ENCODE results near the gene YIF1A.

The YIF1A gene

GRCh38 chr11:66247801-66248200 is 41.1 kb downstream of the YIF1A start:
- Histone ChIP-seq H3K4me1 (ENCODE audit: control insufficient read depth, insufficient read depth, low read length) (no peaks in the 10 kb centered on the region), H3K36me3 (ENCODE audit: control insufficient read depth in 2 of 2, insufficient read depth in 1 of 2, low read length in 2 of 2) (peaks cover 0 to 15% of the 10 kb centered on the region in 2 experiments; a peak in 1 of 3 replicates), H3K4me3 (ENCODE audit: low read depth, low read length) (no peak overlapping the region), H3K27ac (ENCODE audit: extremely low read depth, low read depth, low read length) (no peak overlapping the region), H3K9me3 (ENCODE audit: control insufficient read depth, insufficient read depth, low read depth, low read length) (no peaks in the 10 kb centered on the region)
- ChIA-PET POLR2A (interaction anchor here (0.5 to 0.7 kb wide), 2 partner anchors 8 to 321 kb away, joined by 3 read pairs; no protein-coding TSS in a partner anchor), CTCF (interaction anchor here (0.5 kb wide), 1 partner anchor 263 kb away, joined by 3 read pairs; the partner anchor contains the start of gene BBS1)
- TF ChIP-seq ZNF184 (tag by site-specific recombination; IDR thresholded peaks at IDR 0.05) (no peak), ZNF621 (tag by site-specific recombination; IDR thresholded peaks at IDR 0.05) (no peak), ZNF423 (tag by site-specific recombination; IDR thresholded peaks at IDR 0.05) (no peak), ZNF580 (tag by site-specific recombination; IDR thresholded peaks at IDR 0.05) (no peak), FEZF1 (tag by site-specific recombination; IDR thresholded peaks at IDR 0.05) (no peak)

- CTCF ChIA-PET: interaction anchor here (0.5 to 1.7 kb wide), 4 partner anchors 9 to 263 kb away, joined by 3 to 8 read pairs (median 4); partner anchors contain the start of gene BBS1
- POLR2A ChIA-PET: interaction anchor here (0.7 kb wide), 1 partner anchor 9 kb away, joined by 3 read pairs; no protein-coding TSS in a partner anchor
- TF ChIP-seq ATF2 (tag by site-specific recombination; IDR thresholded peaks at IDR 0.05; ENCODE audit: low read depth) (no peak), ZNF623 (tag by site-specific recombination; IDR thresholded peaks at IDR 0.05) (peak; percentile 95), ZNF18 (tag by site-specific recombination; IDR thresholded peaks at IDR 0.05) (no peak), ZNF350 (tag by site-specific recombination; IDR thresholded peaks at IDR 0.05) (no peak)
- H3K4me3 ChIP-seq (ENCODE audit: low read depth, low read length): no peak overlapping the region
- H3K36me3 ChIP-seq (ENCODE audit: control insufficient read depth in 2 of 2, insufficient read depth in 1 of 2, low read length in 2 of 2): peaks cover 0 to 20% of the 10 kb centered on the region in 2 experiments; a peak in 1 of 3 replicates
- no peak overlapping the region for H3K27ac ChIP-seq (ENCODE audit: extremely low read depth, low read depth, low read length)
- H3K9me3 ChIP-seq (ENCODE audit: control insufficient read depth, insufficient read depth, low read depth, low read length): no peaks in the 10 kb centered on the region
- no peaks in the 10 kb centered on the region for H3K4me1 ChIP-seq (ENCODE audit: control insufficient read depth, insufficient read depth, low read length)
These were observed 41.6 kb downstream of the YIF1A start for GRCh38 chr11:66247295-66247694.

GRCh38 chr11:66243782-66244535 is 45.0 kb downstream of the YIF1A start:
- Histone ChIP-seq H3K4me1 (ENCODE audit: control insufficient read depth, insufficient read depth, low read length) (no peaks in the 10 kb centered on the region), H3K36me3 (ENCODE audit: control insufficient read depth in 2 of 2, insufficient read depth in 1 of 2, low read length in 2 of 2) (peaks cover 0 to 41% of the 10 kb centered on the region in 2 experiments; a peak in 1 of 3 replicates), H3K27ac (ENCODE audit: extremely low read depth, low read depth, low read length) (no peak overlapping the region), H3K4me3 (ENCODE audit: low read depth, low read length) (no peak overlapping the region), H3K9me3 (ENCODE audit: control insufficient read depth, insufficient read depth, low read depth, low read length) (no peaks in the 10 kb centered on the region)
- TF ChIP-seq ZNF16 (tag by site-specific recombination; IDR thresholded peaks at IDR 0.05; ENCODE audit: low read depth) (no peak), ZNF677 (tag by site-specific recombination; IDR thresholded peaks at IDR 0.05) (no peak), ZNF623 (tag by site-specific recombination; IDR thresholded peaks at IDR 0.05) (no peak), ZNF660 (tag by site-specific recombination; IDR thresholded peaks at IDR 0.05) (no peak), REPIN1 (tag by site-specific recombination; IDR thresholded peaks at IDR 0.05; ENCODE audit: low read depth) (no peak)
- ChIA-PET CTCF (interaction anchor here (0.6 kb wide), 2 partner anchors 21 to 139 kb away, joined by 3 read pairs; no protein-coding TSS in a partner anchor), POLR2A (no interaction called here)

Data from HEK293 (cell line).